ENCODE measurements around the gene SPATA18.
"Not testable (repeated sequence)": the region's sequence is repeated elsewhere in the genome, so short reads cannot be mapped to it uniquely, and the experiment has no call there.

Gene SPATA18

DNA sequence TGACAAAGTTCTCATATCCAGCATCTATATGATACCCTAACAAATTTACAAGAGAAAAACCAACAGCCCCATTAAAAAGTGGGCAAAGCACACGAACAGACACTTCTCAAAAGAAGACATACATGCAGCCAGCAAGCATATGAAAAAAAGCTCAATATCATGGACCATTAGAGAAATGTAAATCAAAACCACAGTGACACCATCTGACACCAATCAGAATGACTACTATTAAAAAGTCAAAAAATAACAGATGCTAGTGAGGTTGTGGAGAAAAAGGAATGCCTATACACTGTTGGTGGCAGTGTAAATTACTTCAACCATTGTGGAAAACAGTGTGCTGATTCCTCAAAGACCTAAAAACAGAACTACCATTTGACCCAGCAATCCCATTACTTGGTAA, 86.0 kb downstream of the SPATA18 start:
- H3K36me3 ChIP-seq (ENCODE audit: insufficient read depth, low read length); H3K9me3 ChIP-seq (ENCODE audit: low read length); H3K27me3 ChIP-seq (ENCODE audit: insufficient read depth, low read length); H3K4me1 ChIP-seq (ENCODE audit: insufficient read depth, low read length); H3K4me3 ChIP-seq (ENCODE audit: low read length); H2AFZ ChIP-seq (ENCODE audit: low read depth, low read length): not testable (repeated sequence)

- Histone ChIP-seq H3K9me3 (ENCODE audit: low read length) (no peaks in the 10 kb centered on the region), H3K36me3 (ENCODE audit: insufficient read depth, low read length) (no peaks in the 10 kb centered on the region), H2AFZ (ENCODE audit: low read depth, low read length) (no peak overlapping the region), H3K27me3 (ENCODE audit: insufficient read depth, low read length) (no peaks in the 10 kb centered on the region), H3K4me3 (ENCODE audit: low read length) (no peak overlapping the region), H3K4me1 (ENCODE audit: insufficient read depth, low read length) (no peaks in the 10 kb centered on the region)
Measured at GRCh38 chr4:52142816-52143215, 91.7 kb downstream of the SPATA18 start.

- no peak overlapping the region for H2AFZ ChIP-seq (ENCODE audit: low read depth, low read length)
- H3K9me3 ChIP-seq (ENCODE audit: low read length), result no peaks in the 10 kb centered on the region
- no peak overlapping the region for H3K4me3 ChIP-seq (ENCODE audit: low read length)
- no peaks in the 10 kb centered on the region for H3K4me1 ChIP-seq (ENCODE audit: insufficient read depth, low read length)
- H3K36me3 ChIP-seq (ENCODE audit: insufficient read depth, low read length), result no peaks in the 10 kb centered on the region
- no peaks in the 10 kb centered on the region for H3K27me3 ChIP-seq (ENCODE audit: insufficient read depth, low read length)
Measured at GRCh38 chr4:52143815-52144214, 92.7 kb downstream of the SPATA18 start.

DNA sequence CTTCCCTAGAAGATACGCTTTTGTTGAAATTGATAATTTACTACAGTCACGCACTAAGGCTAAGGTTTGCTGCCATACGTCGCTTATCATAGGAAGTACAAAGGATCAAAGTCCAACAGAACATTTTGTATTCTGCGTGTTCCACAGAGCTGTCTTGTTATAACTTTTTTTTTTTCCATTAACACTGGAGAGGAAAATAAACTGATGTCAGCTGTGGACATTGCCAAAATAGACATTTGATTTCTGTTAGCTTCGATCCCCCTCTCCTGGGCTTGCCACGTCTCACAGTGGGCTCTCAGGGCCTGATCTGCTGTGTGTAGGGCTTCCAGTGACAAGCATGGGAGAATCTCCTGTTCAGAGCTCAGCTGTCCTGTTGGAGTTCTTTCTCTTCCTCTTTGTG, 93.3 kb downstream of the SPATA18 start:
- Histone ChIP-seq H3K4me1 (ENCODE audit: insufficient read depth, low read length) (no peaks in the 10 kb centered on the region), H3K27me3 (ENCODE audit: insufficient read depth, low read length) (no peaks in the 10 kb centered on the region), H3K9me3 (ENCODE audit: low read length) (no peaks in the 10 kb centered on the region), H3K4me3 (ENCODE audit: low read length) (no peak overlapping the region), H2AFZ (ENCODE audit: low read depth, low read length) (no peak overlapping the region), H3K36me3 (ENCODE audit: insufficient read depth, low read length) (no peaks in the 10 kb centered on the region)

Measured in neuron (in vitro differentiated cells).